DOHH2 (cell line): ENCODE measurements around the gene SLC1A2.
A peak's percentile ranks its signal among the peaks of the same experiment; 100 is the strongest.

Experiments used
- EZH2phosphoT487 ChIP-seq: fragments of 200-600 bp; sonication (generic); IDR thresholded peaks from 2 replicates; pipeline ENCODE4 v1.6.1; 2017; ENCODE audit warnings: borderline replicate concordance, mild to moderate bottlenecking, antibody characterized with exemption, low read length, moderate library complexity, mixed read lengths
- TF ChIP-seq, protein P1 (sequence below): fragments of 200-600 bp; sonication (generic); IDR thresholded peaks from one replicate; pipeline ENCODE4 v1.5.1; 2014; ENCODE audit warnings: antibody characterized with exemption, mild to moderate bottlenecking, low read depth, low read length; ENCODE audit not compliant: poor library complexity, severe bottlenecking

- TF ChIP-seq, protein P1, sequence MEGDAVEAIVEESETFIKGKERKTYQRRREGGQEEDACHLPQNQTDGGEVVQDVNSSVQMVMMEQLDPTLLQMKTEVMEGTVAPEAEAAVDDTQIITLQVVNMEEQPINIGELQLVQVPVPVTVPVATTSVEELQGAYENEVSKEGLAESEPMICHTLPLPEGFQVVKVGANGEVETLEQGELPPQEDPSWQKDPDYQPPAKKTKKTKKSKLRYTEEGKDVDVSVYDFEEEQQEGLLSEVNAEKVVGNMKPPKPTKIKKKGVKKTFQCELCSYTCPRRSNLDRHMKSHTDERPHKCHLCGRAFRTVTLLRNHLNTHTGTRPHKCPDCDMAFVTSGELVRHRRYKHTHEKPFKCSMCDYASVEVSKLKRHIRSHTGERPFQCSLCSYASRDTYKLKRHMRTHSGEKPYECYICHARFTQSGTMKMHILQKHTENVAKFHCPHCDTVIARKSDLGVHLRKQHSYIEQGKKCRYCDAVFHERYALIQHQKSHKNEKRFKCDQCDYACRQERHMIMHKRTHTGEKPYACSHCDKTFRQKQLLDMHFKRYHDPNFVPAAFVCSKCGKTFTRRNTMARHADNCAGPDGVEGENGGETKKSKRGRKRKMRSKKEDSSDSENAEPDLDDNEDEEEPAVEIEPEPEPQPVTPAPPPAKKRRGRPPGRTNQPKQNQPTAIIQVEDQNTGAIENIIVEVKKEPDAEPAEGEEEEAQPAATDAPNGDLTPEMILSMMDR, result peak; percentile 43
- TF ChIP-seq EZH2phosphoT487, result no peak
Observed at GRCh38 chr11:35404388-35404775, 15.0 kb downstream of the SLC1A2 start.
